Trophoblast cell (in vitro differentiated cells and primary cell): ENCODE measurements around the gene TP53I3.

Experiments used
- DNase-seq, 2 donors: peaks; one replicate each; pipeline ENCODE4 v3.0.0-alpha.2; 2016
- H2AFZ ChIP-seq: 2 replicates; pipeline ENCODE4 v1.6.1; 2013; ENCODE audit warnings: low read length, moderate library complexity, mild to moderate bottlenecking; ENCODE audit not compliant: insufficient read depth, poor library complexity
- H2AK5ac ChIP-seq: 2 replicates; pipeline ENCODE4 v1.6.1; 2013; ENCODE audit warnings: mild to moderate bottlenecking, low read length
- H2BK120ac ChIP-seq: 2 replicates; pipeline ENCODE4 v1.6.1; 2013; ENCODE audit warnings: low read length, mild to moderate bottlenecking, moderate library complexity; ENCODE audit not compliant: insufficient read depth, poor library complexity
- H2BK12ac ChIP-seq: 2 replicates; pipeline ENCODE4 v1.6.1; 2013; ENCODE audit warnings: mild to moderate bottlenecking, low read length, moderate library complexity
- H2BK5ac ChIP-seq: 2 replicates; pipeline ENCODE4 v1.6.1; 2013; ENCODE audit warnings: low read length, low read depth, moderate library complexity, mild to moderate bottlenecking; ENCODE audit not compliant: poor library complexity
- H3K14ac ChIP-seq: 2 replicates; pipeline ENCODE4 v1.6.1; 2013; ENCODE audit warnings: mild to moderate bottlenecking, low read length
- H3K18ac ChIP-seq: 2 replicates; pipeline ENCODE4 v1.6.1; 2013; ENCODE audit warnings: mild to moderate bottlenecking, low read length
- H3K23ac ChIP-seq: 2 replicates; pipeline ENCODE4 v1.6.1; 2013; ENCODE audit warnings: low read length
- H3K27ac ChIP-seq: 2 replicates; pipeline ENCODE4 v1.5.1; 2013; ENCODE audit warnings: low read depth, mild to moderate bottlenecking, inconsistent platforms, low read length, moderate library complexity
- H3K27me3 ChIP-seq: 2 replicates; pipeline ENCODE4 v1.6.1; 2013; ENCODE audit warnings: inconsistent platforms, mild to moderate bottlenecking, low read length, moderate library complexity; ENCODE audit not compliant: insufficient read depth
- H3K36me3 ChIP-seq, 2 experiments: 1 replicate in 1 of 2; 2 replicates in 1 of 2; pipeline ENCODE4 v1.6.1; 2013; ENCODE audit warnings: low read length in 2 of 2, mild to moderate bottlenecking in 2 of 2, moderate library complexity in 1 of 2; ENCODE audit not compliant: insufficient read depth in 2 of 2, control insufficient read depth in 1 of 2
- H3K4ac ChIP-seq: 2 replicates; pipeline ENCODE4 v1.6.1; 2013; ENCODE audit warnings: low read depth, mild to moderate bottlenecking, low read length, moderate library complexity
- H3K4me1 ChIP-seq, 2 experiments: 1 replicate in 1 of 2; 2 replicates in 1 of 2; pipeline ENCODE4 v1.6.1; 2013; ENCODE audit warnings: low read length in 2 of 2, mild to moderate bottlenecking in 2 of 2, moderate library complexity in 1 of 2; ENCODE audit not compliant: insufficient read depth in 2 of 2, control insufficient read depth in 1 of 2
- H3K4me2 ChIP-seq: 2 replicates; pipeline ENCODE4 v1.6.1; 2013; ENCODE audit warnings: inconsistent platforms, mild to moderate bottlenecking, low read length, moderate library complexity
- H3K4me3 ChIP-seq: 2 replicates; pipeline ENCODE4 v1.5.1; 2013; ENCODE audit warnings: mild to moderate bottlenecking, low read depth, low read length, inconsistent platforms
- H3K79me1 ChIP-seq: one replicate; pipeline ENCODE4 v1.6.1; 2013; ENCODE audit warnings: low read length
- H3K79me2 ChIP-seq: 2 replicates; pipeline ENCODE4 v1.6.1; 2013; ENCODE audit warnings: low read length, mild to moderate bottlenecking; ENCODE audit not compliant: control insufficient read depth, insufficient read depth, poor library complexity
- H3K9ac ChIP-seq: 2 replicates; pipeline ENCODE4 v1.6.1; 2013; ENCODE audit warnings: mild to moderate bottlenecking, low read length
- H3K9me3 ChIP-seq: 2 replicates; pipeline ENCODE4 v1.6.1; 2013; ENCODE audit warnings: low read depth, mild to moderate bottlenecking, control low read depth, inconsistent platforms, low read length; ENCODE audit not compliant: insufficient read depth
- H4K12ac ChIP-seq: 2 replicates; pipeline ENCODE4 v1.6.1; 2013; ENCODE audit warnings: low read depth, mild to moderate bottlenecking, low read length, moderate library complexity
- H4K8ac ChIP-seq: 2 replicates; pipeline ENCODE4 v1.6.1; 2013; ENCODE audit warnings: low read depth, mild to moderate bottlenecking, low read length, moderate library complexity
- H4K91ac ChIP-seq: one replicate; pipeline ENCODE4 v1.6.1; 2013; ENCODE audit warnings: low read depth, mild to moderate bottlenecking, low read length, moderate library complexity
- WGBS: extraction: QIAGEN DNeasy Blood & Tissue Kit; methylation state at CpG from one replicate; pipeline ENCODE4 v1.1.7; 2013; ENCODE audit warnings: missing lambda C conversion rate; ENCODE audit not compliant: insufficient read length, insufficient coverage; ENCODE audit errors: extremely low coverage; 5-methylcytosine and 5-hydroxymethylcytosine counted together

The TP53I3 gene

GRCh38 chr2:24049485-24050021 is 35.1 kb downstream of the TP53I3 start, which contains the start of gene FKBP1B:
Gene FKBP1B (plus strand): TSS chr2:24049741. CDS start chr2:24049850, 109 bp downstream.
- no peak within 1 kb of the TSS for H2BK120ac ChIP-seq
- peaks cover 3 to 4% of the 10 kb centered on the region in 2 experiments for H3K4me1 ChIP-seq
- peak within 1 kb of the TSS; percentile 69 for H3K14ac ChIP-seq
- H3K27me3 ChIP-seq: no peaks in the 10 kb centered on the region
- peak within 1 kb of the TSS; percentile 71 for H4K8ac ChIP-seq
- H2AFZ ChIP-seq: peak within 1 kb of the TSS; percentile 94
- DNase-seq: peak; percentile 17 to 62
- peak within 1 kb of the TSS; percentile 78 for H3K4me3 ChIP-seq
- peak within 1 kb of the TSS; percentile 80 for H4K12ac ChIP-seq
- no peaks in the 10 kb centered on the region for H3K36me3 ChIP-seq
- peaks cover 6% of the 10 kb centered on the region for H3K79me1 ChIP-seq
- H3K9ac ChIP-seq: peak within 1 kb of the TSS; percentile 10
- H4K91ac ChIP-seq: peak within 1 kb of the TSS; percentile 32
- H2AK5ac ChIP-seq: no peak within 1 kb of the TSS
- no peak within 1 kb of the TSS for H2BK5ac ChIP-seq
- no CpG with 5 or more reads among the region's 52 CpGs for WGBS
- H3K27ac ChIP-seq: no peak within 1 kb of the TSS
- no peak within 1 kb of the TSS for H2BK12ac ChIP-seq
- H3K18ac ChIP-seq: peak within 1 kb of the TSS; percentile 50
- peak within 1 kb of the TSS; percentile 16 for H3K4ac ChIP-seq
- H3K9me3 ChIP-seq: peaks cover 3% of the 10 kb centered on the region
- H3K79me2 ChIP-seq: peaks cover 5% of the 10 kb centered on the region
- H3K23ac ChIP-seq: no peak within 1 kb of the TSS
- H3K4me2 ChIP-seq: peak within 1 kb of the TSS; percentile 81

- Histone ChIP-seq H3K4ac (no peak overlapping the region), H3K9ac (no peak overlapping the region), H3K9me3 (peaks cover 3% of the 10 kb centered on the region), H3K36me3 (no peaks in the 10 kb centered on the region), H2BK120ac (no peak overlapping the region), H2BK5ac (no peak overlapping the region), H3K23ac (no peak overlapping the region), H3K27ac (no peak overlapping the region), H3K79me2 (peaks cover 5% of the 10 kb centered on the region), H3K27me3 (no peaks in the 10 kb centered on the region), H3K4me1 (peaks cover 3 to 4% of the 10 kb centered on the region in 2 experiments), H4K12ac (no peak overlapping the region), H2AK5ac (no peak overlapping the region), H2BK12ac (no peak overlapping the region), H3K4me3 (no peak overlapping the region), H3K79me1 (peaks cover 6% of the 10 kb centered on the region), H2AFZ (peak overlapping the region; percentile 70), H4K91ac (no peak overlapping the region), H3K4me2 (peak overlapping the region; percentile 81), H3K18ac (no peak overlapping the region), H4K8ac (no peak overlapping the region), H3K14ac (no peak overlapping the region)
- no CpG with 5 or more reads among the region's 23 CpGs for WGBS
- no peak for DNase-seq
Observed at GRCh38 chr2:24048769-24049484, 35.7 kb downstream of the TP53I3 start.

DNA sequence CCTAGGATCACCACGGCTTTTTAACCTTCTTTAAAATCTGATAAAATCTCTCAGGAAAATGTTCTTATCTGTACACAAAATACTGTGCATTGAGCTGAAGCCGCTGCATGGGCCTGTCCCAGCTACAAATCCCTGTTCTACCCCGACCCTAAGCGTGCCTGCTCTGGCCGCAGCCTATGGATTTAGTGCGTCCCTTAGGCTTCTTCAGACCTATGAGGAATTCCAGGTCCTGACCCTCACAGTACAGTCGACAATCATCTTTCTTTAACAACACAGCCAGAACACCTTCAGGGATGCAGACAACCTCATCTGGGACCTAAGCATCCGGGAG is 37.0 kb downstream of the TP53I3 start:
- peak overlapping the region; percentile 44 for H3K9ac ChIP-seq
- no peak overlapping the region for H3K4me3 ChIP-seq
- no peak overlapping the region for H3K14ac ChIP-seq
- H2AK5ac ChIP-seq: no peak overlapping the region
- no peak overlapping the region for H2BK5ac ChIP-seq
- peak overlapping the region; percentile 58 for H4K91ac ChIP-seq
- peak overlapping the region; percentile 97 for H4K12ac ChIP-seq
- DNase-seq: no peak
- no peak overlapping the region for H3K23ac ChIP-seq
- H2BK12ac ChIP-seq: no peak overlapping the region
- H3K79me1 ChIP-seq: peaks cover 6% of the 10 kb centered on the region
- H2AFZ ChIP-seq: peak overlapping the region; percentile 89
- H4K8ac ChIP-seq: peak overlapping the region; percentile 91
- no CpG with 5 or more reads among the region's 8 CpGs for WGBS
- peaks cover 3% of the 10 kb centered on the region for H3K9me3 ChIP-seq
- peak overlapping the region; percentile 53 for H2BK120ac ChIP-seq
- H3K4me2 ChIP-seq: peak overlapping the region; percentile 28
- peaks cover 3 to 4% of the 10 kb centered on the region in 2 experiments for H3K4me1 ChIP-seq
- H3K79me2 ChIP-seq: peaks cover 5% of the 10 kb centered on the region
- no peak overlapping the region for H3K4ac ChIP-seq
- no peaks in the 10 kb centered on the region for H3K36me3 ChIP-seq
- no peaks in the 10 kb centered on the region for H3K27me3 ChIP-seq
- H3K18ac ChIP-seq: no peak overlapping the region
- H3K27ac ChIP-seq: no peak overlapping the region

GRCh38 chr2:24046930-24047702 is 37.5 kb downstream of the TP53I3 start, which contains the start of gene WDCP:
Gene WDCP (minus strand): TSS chr2:24047391. CDS start chr2:24039494, 7,897 bp downstream.
- Histone ChIP-seq H2BK5ac (no peak within 1 kb of the TSS), H3K4ac (peak within 1 kb of the TSS; percentile 65), H2AK5ac (no peak within 1 kb of the TSS), H2AFZ (peak within 1 kb of the TSS; percentile 95), H3K79me1 (peaks cover 6% of the 10 kb centered on the region), H3K4me1 (peaks cover 3 to 4% of the 10 kb centered on the region in 2 experiments), H3K4me3 (peak within 1 kb of the TSS; percentile 85), H3K27me3 (no peaks in the 10 kb centered on the region), H4K8ac (peak within 1 kb of the TSS; percentile 97), H3K4me2 (peak within 1 kb of the TSS; percentile 85), H3K23ac (no peak within 1 kb of the TSS), H3K9ac (peak within 1 kb of the TSS; percentile 72), H4K12ac (peak within 1 kb of the TSS; percentile 97), H3K14ac (peak within 1 kb of the TSS; percentile 88), H2BK120ac (peak within 1 kb of the TSS; percentile 60), H2BK12ac (no peak within 1 kb of the TSS), H4K91ac (peak within 1 kb of the TSS; percentile 58), H3K79me2 (peaks cover 5% of the 10 kb centered on the region), H3K18ac (peak within 1 kb of the TSS; percentile 67), H3K27ac (no peak within 1 kb of the TSS), H3K9me3 (peaks cover 3% of the 10 kb centered on the region), H3K36me3 (no peaks in the 10 kb centered on the region)
- DNase-seq: peak; percentile 96 to 97
- WGBS: no CpG with 5 or more reads among the region's 38 CpGs
